Gastrocnemius medialis (tissue), 4 donors: ENCODE measurements around the gene NEK1. TPM values are rescaled to one million over a fixed set of nuclear protein-coding genes. Genes with fewer than 3 reads are reported as not detected.
A peak's percentile ranks its signal among the peaks of the same experiment; 100 is the strongest.

ENCODE experiments used
- ATAC-seq, 2 donors: fragments of 150-250 bp; one replicate each; pipeline ENCODE4 v1.9.1; 2016
- DNase-seq, 2 donors: peaks; one replicate each; pipeline ENCODE4 v3.0.0-alpha.2; 2019
- H3K27ac ChIP-seq, 4 donors: fragments of 200-600 bp; sonication (generic); 1 replicate in 1 of 4; 2 replicates in 3 of 4; pipeline ENCODE4 v1.5.1; 2016 to 2018; ENCODE audit warnings: mild to moderate bottlenecking in 2 of 4, moderate library complexity in 1 of 4
- H3K27me3 ChIP-seq, 3 donors: fragments of 200-600 bp; sonication (generic) in 2 of 3; 1 replicate in 1 of 3; 2 replicates in 2 of 3; pipeline versions ENCODE4 v1.5.1 to v1.6.0; 2016 to 2019; ENCODE audit warnings: mild to moderate bottlenecking in 1 of 3, moderate library complexity in 1 of 3
- H3K36me3 ChIP-seq, 2 donors: fragments of 200-600 bp; sonication (generic) in 1 of 2; one replicate each; pipeline ENCODE4 v1.5.1; 2017 to 2018
- H3K4me1 ChIP-seq, 2 donors: fragments of 200-600 bp; sonication (generic) in 1 of 2; one replicate each; pipeline ENCODE4 v1.5.1; 2016 to 2017; ENCODE audit warnings: mild to moderate bottlenecking in 2 of 2
- H3K4me3 ChIP-seq, 4 donors: fragments of 200-600 bp; sonication (generic) in 3 of 4; 1 replicate in 1 of 4; 2 replicates in 3 of 4; pipeline ENCODE4 v1.5.1; 2016 to 2019; ENCODE audit warnings: mild to moderate bottlenecking in 2 of 4
- H3K9me3 ChIP-seq, 3 donors: fragments of 200-600 bp; sonication (generic) in 2 of 3; 1 replicate in 1 of 3; 2 replicates in 2 of 3; pipeline ENCODE4 v1.5.1; 2016 to 2019
- POLR2A ChIP-seq, 2 donors: fragments of 450-650 bp; IDR thresholded peaks; one replicate each; pipeline ENCODE4 v1.6.1; 2017; ENCODE audit warnings: antibody characterized with exemption in 2 of 2, mild to moderate bottlenecking in 2 of 2, moderate library complexity in 2 of 2
- in situ Hi-C, 4 donors: fragments of 200-750 bp; cut with MboI; loops; one replicate each; pipeline versions ENCODE4 v1.15.0 to v1.8.0; 2017; ENCODE audit warnings: low sequenced_read_pairs in 4 of 4
- intact Hi-C: fragments of 100-400 bp; cut with DNase I; formaldehyde crosslinking; loops from one replicate; pipeline ENCODE4 v1.15.1; 2023; ENCODE audit warnings: low total_unique reads
- total RNA-seq, 4 donors: library from RNA; depleted of rRNA; stranded (reverse); fragments of >200 nt; gene quantifications; one replicate each; pipeline versions ENCODE4 v1.1.0 to v1.2.3, GENCODE V29; 2016
- TF ChIP-seq, protein P1 (sequence below), 5 experiments: fragments of 450-650 bp in 3 of 5; fragments of 200-600 bp in 2 of 5; sonication (generic) in 2 of 5; IDR thresholded peaks in 4 of 5; conservative IDR thresholded peaks in 1 of 5; 1 replicate in 4 of 5; 2 replicates in 1 of 5; pipeline ENCODE4 v1.5.1; 2016 to 2019; ENCODE audit warnings: antibody characterized with exemption in 5 of 5, mild to moderate bottlenecking in 3 of 5, moderate library complexity in 3 of 5

The NEK1 gene
- total RNA-seq, 4 donors from 2014 or later, result 2.6 to 11.0 (median 3.9) TPM

GRCh38 chr4:169652535-169652934 lies 40.2 kb upstream of the NEK1 start:
- H3K27me3 ChIP-seq, result no peaks in the 10 kb centered on the region
- in situ Hi-C loops, result no loop called here
- intact Hi-C loops, result no loop called here
- ATAC-seq (no peak), DNase-seq (no peak)
- H3K4me3 ChIP-seq, result no peak overlapping the region
- peaks cover 20 to 31% of the 10 kb centered on the region in 2 donors for H3K4me1 ChIP-seq
- TF ChIP-seq POLR2A (IDR thresholded peaks at IDR 0.05), result no peak
- TF ChIP-seq, protein P1, sequence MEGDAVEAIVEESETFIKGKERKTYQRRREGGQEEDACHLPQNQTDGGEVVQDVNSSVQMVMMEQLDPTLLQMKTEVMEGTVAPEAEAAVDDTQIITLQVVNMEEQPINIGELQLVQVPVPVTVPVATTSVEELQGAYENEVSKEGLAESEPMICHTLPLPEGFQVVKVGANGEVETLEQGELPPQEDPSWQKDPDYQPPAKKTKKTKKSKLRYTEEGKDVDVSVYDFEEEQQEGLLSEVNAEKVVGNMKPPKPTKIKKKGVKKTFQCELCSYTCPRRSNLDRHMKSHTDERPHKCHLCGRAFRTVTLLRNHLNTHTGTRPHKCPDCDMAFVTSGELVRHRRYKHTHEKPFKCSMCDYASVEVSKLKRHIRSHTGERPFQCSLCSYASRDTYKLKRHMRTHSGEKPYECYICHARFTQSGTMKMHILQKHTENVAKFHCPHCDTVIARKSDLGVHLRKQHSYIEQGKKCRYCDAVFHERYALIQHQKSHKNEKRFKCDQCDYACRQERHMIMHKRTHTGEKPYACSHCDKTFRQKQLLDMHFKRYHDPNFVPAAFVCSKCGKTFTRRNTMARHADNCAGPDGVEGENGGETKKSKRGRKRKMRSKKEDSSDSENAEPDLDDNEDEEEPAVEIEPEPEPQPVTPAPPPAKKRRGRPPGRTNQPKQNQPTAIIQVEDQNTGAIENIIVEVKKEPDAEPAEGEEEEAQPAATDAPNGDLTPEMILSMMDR (IDR thresholded peaks at IDR 0.05 in 4 of 5, conservative IDR thresholded peaks at IDR 0.05 in 1 of 5), result no peak
- H3K36me3 ChIP-seq, result no peaks in the 10 kb centered on the region
- H3K27ac ChIP-seq, result no peak overlapping the region
- H3K9me3 ChIP-seq, result no peaks in the 10 kb centered on the region

DNA sequence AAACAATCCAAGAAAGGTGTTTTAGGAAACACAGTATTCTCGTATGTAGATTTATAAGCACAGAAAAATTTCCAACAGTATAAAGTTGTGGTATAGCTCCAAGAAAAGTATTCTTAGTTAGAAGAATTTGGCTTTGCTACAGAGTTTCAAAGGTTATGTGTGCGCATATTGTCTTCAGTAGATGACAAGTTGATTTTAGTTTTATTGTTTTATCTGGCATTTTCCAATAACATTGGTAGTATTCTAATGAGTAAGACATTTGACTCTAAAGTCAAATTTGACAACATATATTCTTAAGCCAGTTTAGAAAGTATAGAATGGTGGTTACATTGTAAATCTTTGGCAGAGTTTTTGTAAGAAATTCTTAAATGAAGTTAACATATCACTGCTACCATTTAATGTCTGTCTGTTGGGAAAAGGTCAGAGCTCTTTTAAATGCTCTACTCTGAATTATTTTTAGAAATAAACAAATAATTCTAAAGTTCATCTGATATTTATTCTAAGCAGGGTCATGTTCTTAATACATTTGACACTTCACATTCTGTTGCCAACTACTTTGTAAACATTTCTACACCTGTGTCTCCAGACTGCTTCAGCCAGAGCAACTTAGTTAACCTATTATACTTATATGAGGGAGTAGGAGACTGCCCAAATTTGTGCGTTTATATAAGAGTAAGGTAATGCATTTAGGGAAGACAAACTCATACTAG lies 38.0 kb upstream of the NEK1 start:
- H3K4me3 ChIP-seq, result no peak overlapping the region
- H3K9me3 ChIP-seq, result no peaks in the 10 kb centered on the region
- in situ Hi-C loops (no loop called here), intact Hi-C loops (no loop called here)
- no peaks in the 10 kb centered on the region for H3K27me3 ChIP-seq
- no peaks in the 10 kb centered on the region for H3K36me3 ChIP-seq
- DNase-seq (no peak), ATAC-seq (peak; percentile 70 to 71)
- H3K4me1 ChIP-seq, result peaks cover 20 to 31% of the 10 kb centered on the region in 2 donors
- TF ChIP-seq POLR2A (IDR thresholded peaks at IDR 0.05), result no peak
- TF ChIP-seq, protein P1 (IDR thresholded peaks at IDR 0.05 in 4 of 5, conservative IDR thresholded peaks at IDR 0.05 in 1 of 5), result no peak
- peak overlapping the region; percentile 59 to 74 (median 64) for H3K27ac ChIP-seq

DNA sequence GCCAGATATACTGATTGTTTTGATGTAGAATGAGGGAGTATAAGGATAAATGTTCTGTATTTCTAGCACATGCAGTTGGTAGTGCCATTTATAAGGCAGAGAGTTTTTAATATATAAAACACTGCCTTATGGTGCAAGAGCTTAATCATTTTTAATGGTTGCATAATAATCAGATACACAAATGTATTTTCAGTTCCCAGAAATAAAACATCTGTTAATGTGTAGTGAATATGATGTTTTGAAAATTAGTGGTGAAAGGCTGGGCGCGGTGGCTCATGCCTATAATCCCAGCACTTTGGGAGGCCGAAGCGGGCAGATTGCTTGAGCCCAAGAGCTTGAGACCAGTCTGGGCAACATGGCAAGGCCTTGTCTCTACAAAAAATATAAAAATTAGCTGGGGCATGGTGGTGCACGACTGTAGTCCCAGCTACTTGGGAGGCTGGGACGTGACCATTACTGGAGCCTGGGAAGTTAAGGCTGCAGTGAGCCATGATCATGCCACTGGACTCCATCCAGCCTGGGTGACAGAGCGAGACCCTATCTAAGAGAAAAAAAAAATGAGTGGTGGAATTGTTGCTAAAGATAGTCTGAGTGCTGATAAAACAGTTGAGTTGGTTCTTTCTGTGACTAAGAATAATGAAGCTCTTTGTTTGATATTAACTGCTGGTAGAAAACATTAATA lies 37.3 kb upstream of the NEK1 start:
- intact Hi-C loops (no loop called here), in situ Hi-C loops (no loop called here)
- no peak for DNase-seq
- Histone ChIP-seq H3K4me1 (peaks cover 20 to 31% of the 10 kb centered on the region in 2 donors), H3K4me3 (no peak overlapping the region), H3K9me3 (no peaks in the 10 kb centered on the region), H3K27me3 (no peaks in the 10 kb centered on the region), H3K36me3 (peaks cover 0 to 3% of the 10 kb centered on the region in 2 donors), H3K27ac (peak overlapping the region; percentile 59 to 74 (median 64))
- TF ChIP-seq, protein P1 (IDR thresholded peaks at IDR 0.05 in 4 of 5, conservative IDR thresholded peaks at IDR 0.05 in 1 of 5), result no peak
- ATAC-seq, result peak; percentile 21 to 27

DNA sequence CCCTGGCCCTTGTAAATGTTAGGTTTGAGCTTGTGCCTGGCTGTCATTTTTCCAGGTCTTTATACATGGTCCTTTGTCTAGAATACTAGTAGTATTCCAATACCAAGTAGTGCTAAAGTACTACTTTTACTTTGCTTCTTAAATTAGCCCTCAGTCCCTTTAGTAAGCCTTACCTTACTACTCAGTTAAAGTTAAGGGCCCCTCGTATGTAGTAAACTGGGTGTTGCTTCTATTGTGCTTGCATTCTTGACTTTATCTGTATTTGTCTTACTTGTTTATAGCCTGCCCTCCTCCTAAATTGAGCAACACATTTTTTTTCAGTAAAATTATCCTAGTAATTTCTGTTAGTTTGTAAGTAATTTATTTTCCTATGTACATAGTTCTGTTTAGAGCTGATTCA lies 33.2 kb upstream of the NEK1 start:
- H3K36me3 ChIP-seq, result peaks cover 0 to 9% of the 10 kb centered on the region in 2 donors
- intact Hi-C loops (no loop called here), in situ Hi-C loops (no loop called here)
- H3K27me3 ChIP-seq, result no peaks in the 10 kb centered on the region
- no peak overlapping the region for H3K27ac ChIP-seq
- DNase-seq (no peak), ATAC-seq (no peak)
- TF ChIP-seq, protein P1 (IDR thresholded peaks at IDR 0.05 in 4 of 5, conservative IDR thresholded peaks at IDR 0.05 in 1 of 5), result no peak
- TF ChIP-seq POLR2A (IDR thresholded peaks at IDR 0.05), result no peak
- H3K9me3 ChIP-seq, result no peaks in the 10 kb centered on the region
- peaks cover 9 to 13% of the 10 kb centered on the region in 2 donors for H3K4me1 ChIP-seq
- no peak overlapping the region for H3K4me3 ChIP-seq
